ENCODE results near the gene TENM3. TPM values are rescaled to one million over a fixed set of nuclear protein-coding genes. Genes with fewer than 3 reads are reported as not detected.

Gene TENM3
- total RNA-seq, 1 experiment from 2014 or later, result 34.1 TPM

- no peak overlapping the region for H3K4me3 Mint-ChIP-seq (ENCODE audit: unreplicated experiment)
- no peaks in the 10 kb centered on the region for H3K9me3 Mint-ChIP-seq (ENCODE audit: unreplicated experiment)
- H3K36me3 Mint-ChIP-seq (ENCODE audit: insufficient read depth, unreplicated experiment), result no peaks in the 10 kb centered on the region
- no peaks in the 10 kb centered on the region for H3K27me3 Mint-ChIP-seq (ENCODE audit: insufficient read depth, unreplicated experiment)
- CTCF ChIA-PET, result interaction anchor here (0.7 kb wide), 1 partner anchor 545 kb away, joined by 3 read pairs; no protein-coding TSS in a partner anchor
- intact Hi-C loops (cut with micrococcal nuclease), result no loop called here
- no TSS peak for BruUV-seq (replicated peaks)
- DNase-seq (ENCODE audit: unreplicated experiment), result no peak
- H3K27ac Mint-ChIP-seq (ENCODE audit: low read depth, unreplicated experiment), result no peak overlapping the region
- TF ChIP-seq, protein P1, sequence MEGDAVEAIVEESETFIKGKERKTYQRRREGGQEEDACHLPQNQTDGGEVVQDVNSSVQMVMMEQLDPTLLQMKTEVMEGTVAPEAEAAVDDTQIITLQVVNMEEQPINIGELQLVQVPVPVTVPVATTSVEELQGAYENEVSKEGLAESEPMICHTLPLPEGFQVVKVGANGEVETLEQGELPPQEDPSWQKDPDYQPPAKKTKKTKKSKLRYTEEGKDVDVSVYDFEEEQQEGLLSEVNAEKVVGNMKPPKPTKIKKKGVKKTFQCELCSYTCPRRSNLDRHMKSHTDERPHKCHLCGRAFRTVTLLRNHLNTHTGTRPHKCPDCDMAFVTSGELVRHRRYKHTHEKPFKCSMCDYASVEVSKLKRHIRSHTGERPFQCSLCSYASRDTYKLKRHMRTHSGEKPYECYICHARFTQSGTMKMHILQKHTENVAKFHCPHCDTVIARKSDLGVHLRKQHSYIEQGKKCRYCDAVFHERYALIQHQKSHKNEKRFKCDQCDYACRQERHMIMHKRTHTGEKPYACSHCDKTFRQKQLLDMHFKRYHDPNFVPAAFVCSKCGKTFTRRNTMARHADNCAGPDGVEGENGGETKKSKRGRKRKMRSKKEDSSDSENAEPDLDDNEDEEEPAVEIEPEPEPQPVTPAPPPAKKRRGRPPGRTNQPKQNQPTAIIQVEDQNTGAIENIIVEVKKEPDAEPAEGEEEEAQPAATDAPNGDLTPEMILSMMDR (IDR thresholded peaks at IDR 0.05; ENCODE audit: unreplicated experiment), result no peak
- POLR2A ChIA-PET, result no interaction called here
- H3K4me1 Mint-ChIP-seq (ENCODE audit: insufficient read depth, unreplicated experiment), result no peaks in the 10 kb centered on the region
Observed at GRCh38 chr4:182404376-182404775, 161.2 kb downstream of the TENM3 start.

- Mint-ChIP-seq H3K4me3 (ENCODE audit: unreplicated experiment) (no peak overlapping the region), H3K27ac (ENCODE audit: low read depth, unreplicated experiment) (no peak overlapping the region), H3K27me3 (ENCODE audit: insufficient read depth, unreplicated experiment) (no peaks in the 10 kb centered on the region), H3K4me1 (ENCODE audit: insufficient read depth, unreplicated experiment) (no peaks in the 10 kb centered on the region), H3K36me3 (ENCODE audit: insufficient read depth, unreplicated experiment) (no peaks in the 10 kb centered on the region), H3K9me3 (ENCODE audit: unreplicated experiment) (no peaks in the 10 kb centered on the region)
- BruUV-seq (replicated peaks), result no TSS peak
- POLR2A ChIA-PET, result interaction anchor here (0.5 kb wide), 1 partner anchor 30 kb away, joined by 3 read pairs; no protein-coding TSS in a partner anchor
- intact Hi-C loops (cut with micrococcal nuclease), result no loop called here
- TF ChIP-seq, protein P1 (IDR thresholded peaks at IDR 0.05; ENCODE audit: unreplicated experiment), result no peak
- CTCF ChIA-PET, result no interaction called here
- DNase-seq (ENCODE audit: unreplicated experiment), result no peak
Observed at GRCh38 chr4:182405087-182405486, 161.9 kb downstream of the TENM3 start.

GRCh38 chr4:182409271-182409670 is 166.1 kb downstream of the TENM3 start:
- intact Hi-C loops (cut with micrococcal nuclease), result no loop called here
- H3K27ac Mint-ChIP-seq (ENCODE audit: low read depth, unreplicated experiment), result no peak overlapping the region
- DNase-seq (ENCODE audit: unreplicated experiment), result no peak
- POLR2A ChIA-PET, result no interaction called here
- H3K36me3 Mint-ChIP-seq (ENCODE audit: insufficient read depth, unreplicated experiment), result no peaks in the 10 kb centered on the region
- no peaks in the 10 kb centered on the region for H3K4me1 Mint-ChIP-seq (ENCODE audit: insufficient read depth, unreplicated experiment)
- TF ChIP-seq, protein P1 (IDR thresholded peaks at IDR 0.05; ENCODE audit: unreplicated experiment), result no peak
- H3K4me3 Mint-ChIP-seq (ENCODE audit: unreplicated experiment), result no peak overlapping the region
- H3K9me3 Mint-ChIP-seq (ENCODE audit: unreplicated experiment), result peaks cover 14% of the 10 kb centered on the region
- no peaks in the 10 kb centered on the region for H3K27me3 Mint-ChIP-seq (ENCODE audit: insufficient read depth, unreplicated experiment)
- BruUV-seq (replicated peaks), result no TSS peak
- CTCF ChIA-PET, result interaction anchor here (0.7 to 1.2 kb wide), 2 partner anchors 10 to 339 kb away, joined by 3 to 4 read pairs; no protein-coding TSS in a partner anchor

GRCh38 chr4:182411391-182411790 is 168.2 kb downstream of the TENM3 start:
- H3K27me3 Mint-ChIP-seq (ENCODE audit: insufficient read depth, unreplicated experiment), result no peaks in the 10 kb centered on the region
- H3K4me3 Mint-ChIP-seq (ENCODE audit: unreplicated experiment), result no peak overlapping the region
- ChIA-PET POLR2A (no interaction called here), CTCF (interaction anchor here (0.6 kb wide), 1 partner anchor 27 kb away, joined by 3 read pairs; no protein-coding TSS in a partner anchor)
- H3K36me3 Mint-ChIP-seq (ENCODE audit: insufficient read depth, unreplicated experiment), result no peaks in the 10 kb centered on the region
- TF ChIP-seq, protein P1 (IDR thresholded peaks at IDR 0.05; ENCODE audit: unreplicated experiment), result no peak
- BruUV-seq (replicated peaks), result no TSS peak
- DNase-seq (ENCODE audit: unreplicated experiment), result no peak
- peaks cover 14% of the 10 kb centered on the region for H3K9me3 Mint-ChIP-seq (ENCODE audit: unreplicated experiment)
- intact Hi-C loops (cut with micrococcal nuclease), result no loop called here
- no peak overlapping the region for H3K27ac Mint-ChIP-seq (ENCODE audit: low read depth, unreplicated experiment)
- H3K4me1 Mint-ChIP-seq (ENCODE audit: insufficient read depth, unreplicated experiment), result no peaks in the 10 kb centered on the region
